ENCODE results near the gene NRIP3.

Gene NRIP3

DNA sequence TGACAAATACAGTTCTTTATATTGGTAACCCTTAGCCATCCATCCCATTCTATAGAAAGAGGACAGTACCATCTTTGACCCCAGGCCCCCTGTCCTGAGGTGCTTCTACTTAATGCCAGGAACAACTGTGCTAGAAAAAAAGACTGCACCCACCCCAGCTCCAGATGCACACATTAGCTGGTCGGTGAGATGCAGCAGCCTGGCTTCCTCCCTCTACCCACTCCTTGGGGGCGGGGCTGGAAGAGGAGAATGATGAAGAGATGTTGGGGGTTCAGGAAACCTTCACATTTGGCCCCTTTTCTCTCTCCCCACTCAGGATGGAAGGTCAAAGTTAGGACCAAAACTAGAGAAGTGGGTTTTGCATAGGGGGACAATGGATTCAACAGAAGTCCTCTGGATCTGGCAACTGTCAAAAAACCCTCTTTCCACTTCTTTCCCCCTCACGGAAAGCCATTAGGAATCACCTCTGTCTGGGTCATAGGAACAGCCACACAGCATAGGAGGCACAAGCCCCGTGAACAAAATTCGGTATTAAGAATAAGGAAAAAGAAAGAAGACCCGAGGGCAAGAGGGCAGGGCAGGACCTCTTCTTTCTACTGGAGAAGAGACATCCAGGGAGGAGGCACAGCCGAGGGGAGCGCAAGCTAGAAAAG lies 755 bp downstream of the NRIP3 start:
- TF ChIP-seq, protein P1, sequence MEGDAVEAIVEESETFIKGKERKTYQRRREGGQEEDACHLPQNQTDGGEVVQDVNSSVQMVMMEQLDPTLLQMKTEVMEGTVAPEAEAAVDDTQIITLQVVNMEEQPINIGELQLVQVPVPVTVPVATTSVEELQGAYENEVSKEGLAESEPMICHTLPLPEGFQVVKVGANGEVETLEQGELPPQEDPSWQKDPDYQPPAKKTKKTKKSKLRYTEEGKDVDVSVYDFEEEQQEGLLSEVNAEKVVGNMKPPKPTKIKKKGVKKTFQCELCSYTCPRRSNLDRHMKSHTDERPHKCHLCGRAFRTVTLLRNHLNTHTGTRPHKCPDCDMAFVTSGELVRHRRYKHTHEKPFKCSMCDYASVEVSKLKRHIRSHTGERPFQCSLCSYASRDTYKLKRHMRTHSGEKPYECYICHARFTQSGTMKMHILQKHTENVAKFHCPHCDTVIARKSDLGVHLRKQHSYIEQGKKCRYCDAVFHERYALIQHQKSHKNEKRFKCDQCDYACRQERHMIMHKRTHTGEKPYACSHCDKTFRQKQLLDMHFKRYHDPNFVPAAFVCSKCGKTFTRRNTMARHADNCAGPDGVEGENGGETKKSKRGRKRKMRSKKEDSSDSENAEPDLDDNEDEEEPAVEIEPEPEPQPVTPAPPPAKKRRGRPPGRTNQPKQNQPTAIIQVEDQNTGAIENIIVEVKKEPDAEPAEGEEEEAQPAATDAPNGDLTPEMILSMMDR (IDR thresholded peaks at IDR 0.05; ENCODE audit: borderline replicate concordance, extremely low read depth, low read length, poor library complexity, severe bottlenecking): no peak
- TF ChIP-seq EZH2 (IDR thresholded peaks at IDR 0.05; ENCODE audit: borderline replicate concordance, low read depth, low read length, severe bottlenecking): peak; percentile 78
- no peak overlapping the region for H3K4me2 ChIP-seq (ENCODE audit: insufficient read depth, low read length)
- H2AFZ ChIP-seq (ENCODE audit: low read depth, low read length): no peak overlapping the region

DNA sequence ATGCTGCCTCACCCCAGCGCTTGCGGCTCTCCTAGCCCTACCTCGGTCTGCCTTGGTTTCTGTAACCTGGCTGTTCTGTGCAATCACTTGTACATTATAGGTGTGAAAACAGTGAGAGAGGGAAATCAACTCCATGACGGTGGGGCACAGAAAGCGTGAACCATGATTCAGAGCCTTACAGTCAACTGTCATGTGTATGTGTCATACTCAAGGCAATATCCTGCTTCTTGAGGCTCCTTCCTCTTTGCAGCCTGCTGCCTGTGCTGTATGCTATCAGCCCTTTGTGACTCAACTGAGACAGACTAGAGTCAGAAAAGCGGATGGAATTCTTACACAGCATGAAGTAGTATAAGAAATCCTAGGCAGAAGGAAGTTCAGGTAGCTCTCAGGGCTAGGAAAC lies 2.1 kb downstream of the NRIP3 start:
- H3K4me3 ChIP-seq (ENCODE audit: low read depth in 1 of 2, low read length in 2 of 2): no peak overlapping the region
- no peak overlapping the region for H3K9ac ChIP-seq (ENCODE audit: low read depth, low read length)
- H4K20me1 ChIP-seq (ENCODE audit: insufficient read depth, low read length): no peaks in the 10 kb centered on the region
- DNase-seq: no peak
- H3K4me1 ChIP-seq (ENCODE audit: insufficient read depth, low read length): no peaks in the 10 kb centered on the region
- no peak overlapping the region for H3K4me2 ChIP-seq (ENCODE audit: insufficient read depth, low read length)
- TF ChIP-seq, protein P1 (IDR thresholded peaks at IDR 0.05; ENCODE audit: borderline replicate concordance, extremely low read depth, low read length, poor library complexity, severe bottlenecking): no peak
- no peak for TF ChIP-seq EZH2 (IDR thresholded peaks at IDR 0.05; ENCODE audit: borderline replicate concordance, low read depth, low read length, severe bottlenecking)
- no peak overlapping the region for H3K27ac ChIP-seq (ENCODE audit: low read length)
- H3K79me2 ChIP-seq (ENCODE audit: insufficient read depth, low read length): no peaks in the 10 kb centered on the region
- H3K36me3 ChIP-seq (ENCODE audit: insufficient read depth, low read length): no peaks in the 10 kb centered on the region
- peaks cover 47% of the 10 kb centered on the region for H3K27me3 ChIP-seq (ENCODE audit: insufficient read depth, low read length, poor library complexity)
- no peak for ATAC-seq (ENCODE audit: insufficient read depth, low read depth)
- H2AFZ ChIP-seq (ENCODE audit: low read depth, low read length): no peak overlapping the region
- H3K9me3 ChIP-seq (ENCODE audit: insufficient read depth, low read length, severe bottlenecking): no peaks in the 10 kb centered on the region

More for the DNA sequence above, 755 bp downstream of the NRIP3 start:
- DNase-seq (no peak), ATAC-seq (ENCODE audit: insufficient read depth, low read depth) (no peak; the same call in 1 of the 3 replicates)
- Histone ChIP-seq H4K20me1 (ENCODE audit: insufficient read depth, low read length) (no peaks in the 10 kb centered on the region), H3K9ac (ENCODE audit: low read depth, low read length) (no peak overlapping the region), H3K36me3 (ENCODE audit: insufficient read depth, low read length) (no peaks in the 10 kb centered on the region), H3K4me3 (ENCODE audit: low read depth in 1 of 2, low read length in 2 of 2) (no peak overlapping the region), H3K27ac (ENCODE audit: low read length) (no peak overlapping the region), H3K4me1 (ENCODE audit: insufficient read depth, low read length) (no peaks in the 10 kb centered on the region), H3K9me3 (ENCODE audit: insufficient read depth, low read length, severe bottlenecking) (no peaks in the 10 kb centered on the region), H3K27me3 (ENCODE audit: insufficient read depth, low read length, poor library complexity) (peaks cover 47% of the 10 kb centered on the region), H3K79me2 (ENCODE audit: insufficient read depth, low read length) (no peaks in the 10 kb centered on the region)

DNA sequence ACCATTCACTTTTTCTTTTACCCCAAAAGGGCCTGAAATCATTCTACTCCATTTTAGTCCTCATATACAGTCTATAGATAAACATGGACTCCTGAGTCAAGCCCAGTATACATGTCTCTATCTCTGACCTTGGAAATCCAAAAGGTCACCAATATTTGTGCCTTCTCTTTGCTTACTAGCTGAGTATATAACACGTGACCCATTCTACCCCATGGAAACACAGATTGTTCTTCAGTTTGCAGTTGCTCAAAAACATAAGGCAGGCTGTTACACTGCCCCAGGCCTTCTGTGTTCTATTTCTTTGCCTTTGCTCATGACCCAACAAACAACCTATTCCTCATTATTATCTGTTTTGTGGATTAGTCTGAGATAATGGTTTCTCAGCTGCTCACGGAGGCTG lies 5.8 kb downstream of the NRIP3 start:
- DNase-seq: no peak
- Histone ChIP-seq H3K9ac (ENCODE audit: low read depth, low read length) (no peak overlapping the region), H3K4me1 (ENCODE audit: insufficient read depth, low read length) (no peaks in the 10 kb centered on the region), H3K36me3 (ENCODE audit: insufficient read depth, low read length) (no peaks in the 10 kb centered on the region), H3K4me3 (ENCODE audit: low read depth in 1 of 2, low read length in 2 of 2) (no peak overlapping the region), H3K27ac (ENCODE audit: low read length) (no peak overlapping the region), H3K27me3 (ENCODE audit: insufficient read depth, low read length, poor library complexity) (peaks cover 29% of the 10 kb centered on the region), H3K79me2 (ENCODE audit: insufficient read depth, low read length) (no peaks in the 10 kb centered on the region), H4K20me1 (ENCODE audit: insufficient read depth, low read length) (no peaks in the 10 kb centered on the region), H2AFZ (ENCODE audit: low read depth, low read length) (no peak overlapping the region), H3K4me2 (ENCODE audit: insufficient read depth, low read length) (no peak overlapping the region), H3K9me3 (ENCODE audit: insufficient read depth, low read length, severe bottlenecking) (no peaks in the 10 kb centered on the region)
- no peak for ATAC-seq (ENCODE audit: insufficient read depth, low read depth)
- TF ChIP-seq, protein P1 (IDR thresholded peaks at IDR 0.05; ENCODE audit: borderline replicate concordance, extremely low read depth, low read length, poor library complexity, severe bottlenecking): no peak
- no peak for TF ChIP-seq EZH2 (IDR thresholded peaks at IDR 0.05; ENCODE audit: borderline replicate concordance, low read depth, low read length, severe bottlenecking)
